Esophagus muscularis mucosa (tissue), 4 donors: ENCODE results near the gene SEMA5B.

Source experiments
- EP300 ChIP-seq: sonication (generic); formaldehyde crosslinking; IDR thresholded peaks from one replicate; pipeline ENCODE4 v1.6.1; 2017; ENCODE audit warnings: antibody characterized with exemption
- POLR2A ChIP-seq: fragments of 450-650 bp; IDR thresholded peaks from one replicate; pipeline ENCODE4 v1.6.1; 2017; ENCODE audit warnings: antibody characterized with exemption, moderate library complexity, mild to moderate bottlenecking, low read depth
- TF ChIP-seq, protein P1 (sequence below), 3 experiments: fragments of 200-600 bp in 2 of 3; fragments of 450-650 bp in 1 of 3; sonication (generic) in 2 of 3; IDR thresholded peaks; one replicate each; pipeline ENCODE4 v1.5.1; 2017 to 2019; ENCODE audit warnings: antibody characterized with exemption in 3 of 3, mild to moderate bottlenecking in 2 of 3, moderate library complexity in 1 of 3

DNA sequence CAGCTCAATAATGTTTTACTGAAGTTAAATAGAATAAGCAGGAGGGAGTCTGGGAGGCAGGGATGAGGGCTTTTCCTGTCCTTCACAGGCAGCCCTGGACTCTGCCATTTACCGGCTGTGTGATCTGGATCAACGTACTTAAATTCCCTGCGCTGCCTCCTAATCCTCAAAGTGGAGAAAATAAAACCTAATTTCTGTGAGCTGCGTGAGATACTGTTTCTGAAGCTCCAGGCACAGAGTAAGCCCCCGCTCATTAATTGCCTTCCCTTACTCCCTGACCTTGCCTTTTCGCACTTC is 39.0 kb upstream of the SEMA5B start:
- TF ChIP-seq, protein P1, sequence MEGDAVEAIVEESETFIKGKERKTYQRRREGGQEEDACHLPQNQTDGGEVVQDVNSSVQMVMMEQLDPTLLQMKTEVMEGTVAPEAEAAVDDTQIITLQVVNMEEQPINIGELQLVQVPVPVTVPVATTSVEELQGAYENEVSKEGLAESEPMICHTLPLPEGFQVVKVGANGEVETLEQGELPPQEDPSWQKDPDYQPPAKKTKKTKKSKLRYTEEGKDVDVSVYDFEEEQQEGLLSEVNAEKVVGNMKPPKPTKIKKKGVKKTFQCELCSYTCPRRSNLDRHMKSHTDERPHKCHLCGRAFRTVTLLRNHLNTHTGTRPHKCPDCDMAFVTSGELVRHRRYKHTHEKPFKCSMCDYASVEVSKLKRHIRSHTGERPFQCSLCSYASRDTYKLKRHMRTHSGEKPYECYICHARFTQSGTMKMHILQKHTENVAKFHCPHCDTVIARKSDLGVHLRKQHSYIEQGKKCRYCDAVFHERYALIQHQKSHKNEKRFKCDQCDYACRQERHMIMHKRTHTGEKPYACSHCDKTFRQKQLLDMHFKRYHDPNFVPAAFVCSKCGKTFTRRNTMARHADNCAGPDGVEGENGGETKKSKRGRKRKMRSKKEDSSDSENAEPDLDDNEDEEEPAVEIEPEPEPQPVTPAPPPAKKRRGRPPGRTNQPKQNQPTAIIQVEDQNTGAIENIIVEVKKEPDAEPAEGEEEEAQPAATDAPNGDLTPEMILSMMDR (IDR thresholded peaks at IDR 0.05) = no peak
- no peak for TF ChIP-seq EP300
- no peak for TF ChIP-seq POLR2A
